Activated T-cell treated with anti-CD3 and anti-CD28 coated beads, Interleukin-2, amount 50 U/mL, for 1 hour (primary cell): ENCODE data around the gene FOXJ1.

Experiments
- DNase-seq: peaks from one replicate; pipeline ENCODE4 v3.0.0-alpha.2; 2020

Gene FOXJ1

GRCh38 chr17:76089680-76090516 lies 51.1 kb downstream of the FOXJ1 start:
- DNase-seq, result no peak

- DNase-seq, result no peak
Measured at GRCh38 chr17:76088868-76089576, 52.0 kb downstream of the FOXJ1 start.

- DNase-seq, result no peak
Measured at GRCh38 chr17:76088041-76088867, 52.8 kb downstream of the FOXJ1 start.

GRCh38 chr17:76087531-76087930 lies 53.5 kb downstream of the FOXJ1 start:
- DNase-seq, result no peak

- DNase-seq, result no peak
Measured at GRCh38 chr17:76086384-76086783, 54.7 kb downstream of the FOXJ1 start.
